AG04449 (cell line): ENCODE data around the gene ANG.

Experiments used
- CTCF ChIA-PET: fragments of 350-600 bp; formaldehyde crosslinking; extraction: SDS; loops from one replicate; lab custom pipeline; 2021; ENCODE audit warnings: antibody characterized with exemption; lab: Yijun Ruan, JAX
- POLR2A ChIA-PET: fragments of 400-600, 350-600 bp; formaldehyde crosslinking; extraction: SDS; loops from one replicate; lab custom pipeline; 2020; ENCODE audit warnings: antibody characterized with exemption, inconsistent platforms; lab: Yijun Ruan, JAX
- DNase-seq: peaks from one replicate; pipeline ENCODE4 v3.0.0-alpha.2; 2010; ENCODE audit warnings: low read depth, low spot score
- H3K4me3 ChIP-seq: 2 replicates; pipeline ENCODE4 v1.5.1; 2011; ENCODE audit warnings: low read depth, mild to moderate bottlenecking, control low read depth, low read length
- TF ChIP-seq, protein P1 (sequence below): IDR thresholded peaks from one replicate; pipeline ENCODE4 v1.5.1; 2011; ENCODE audit warnings: mild to moderate bottlenecking, moderate library complexity, low read length, control low read depth, inconsistent platforms; ENCODE audit not compliant: insufficient read depth; ENCODE audit errors: missing control alignments

Gene ANG

DNA sequence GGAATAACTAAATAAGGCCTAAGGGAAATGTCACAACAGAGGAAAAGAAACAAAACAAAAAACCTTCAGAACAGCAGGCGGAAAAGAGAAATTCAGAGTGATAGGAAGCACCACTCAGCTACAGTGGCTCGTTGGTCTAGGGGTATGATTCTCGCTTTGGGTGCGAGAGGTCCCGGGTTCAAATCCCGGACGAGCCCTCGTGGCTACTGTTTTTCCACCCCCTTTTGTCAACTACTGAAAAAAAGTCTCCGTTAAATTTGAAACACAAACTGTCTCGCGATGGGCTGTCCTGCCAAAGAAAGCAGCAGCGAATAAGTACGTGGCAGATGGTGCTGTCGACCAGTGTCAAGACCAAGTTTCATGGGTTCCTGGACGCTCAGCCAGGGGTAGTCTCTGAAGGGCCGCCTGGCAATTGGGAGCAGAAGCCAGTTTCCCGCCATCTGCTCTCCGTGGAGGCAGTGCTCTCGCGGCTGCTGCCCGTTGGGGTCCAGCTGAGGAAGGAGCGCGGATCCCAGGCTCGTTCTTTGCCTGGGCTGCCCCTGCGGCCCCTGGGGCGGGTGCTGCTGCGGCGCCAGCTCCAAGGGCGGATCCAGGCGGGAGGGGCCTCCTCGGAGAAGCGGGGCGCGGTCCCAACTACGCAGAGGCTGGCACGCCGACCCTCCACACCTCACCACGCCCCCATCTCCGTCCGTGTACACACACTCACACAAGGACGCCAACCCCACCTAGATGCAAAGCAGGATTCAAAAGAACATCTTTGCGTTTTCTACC is 4.5 kb upstream of the ANG start, which contains the start of gene RNASE4:
Gene RNASE4 (plus strand): TSS at position 670 of the 771 bp plus-strand sequence. CDS start 14,812 bp downstream, outside the sequence.
- no peak for DNase-seq
- TF ChIP-seq, protein P1, sequence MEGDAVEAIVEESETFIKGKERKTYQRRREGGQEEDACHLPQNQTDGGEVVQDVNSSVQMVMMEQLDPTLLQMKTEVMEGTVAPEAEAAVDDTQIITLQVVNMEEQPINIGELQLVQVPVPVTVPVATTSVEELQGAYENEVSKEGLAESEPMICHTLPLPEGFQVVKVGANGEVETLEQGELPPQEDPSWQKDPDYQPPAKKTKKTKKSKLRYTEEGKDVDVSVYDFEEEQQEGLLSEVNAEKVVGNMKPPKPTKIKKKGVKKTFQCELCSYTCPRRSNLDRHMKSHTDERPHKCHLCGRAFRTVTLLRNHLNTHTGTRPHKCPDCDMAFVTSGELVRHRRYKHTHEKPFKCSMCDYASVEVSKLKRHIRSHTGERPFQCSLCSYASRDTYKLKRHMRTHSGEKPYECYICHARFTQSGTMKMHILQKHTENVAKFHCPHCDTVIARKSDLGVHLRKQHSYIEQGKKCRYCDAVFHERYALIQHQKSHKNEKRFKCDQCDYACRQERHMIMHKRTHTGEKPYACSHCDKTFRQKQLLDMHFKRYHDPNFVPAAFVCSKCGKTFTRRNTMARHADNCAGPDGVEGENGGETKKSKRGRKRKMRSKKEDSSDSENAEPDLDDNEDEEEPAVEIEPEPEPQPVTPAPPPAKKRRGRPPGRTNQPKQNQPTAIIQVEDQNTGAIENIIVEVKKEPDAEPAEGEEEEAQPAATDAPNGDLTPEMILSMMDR: no peak
- CTCF ChIA-PET: interaction anchor here (0.9 to 6.6 kb wide), 9 partner anchors 8 to 387 kb away, joined by 3 to 50 read pairs (median 6); no protein-coding TSS in a partner anchor
- POLR2A ChIA-PET: interaction anchor here (0.5 to 2.4 kb wide), 6 partner anchors 71 to 409 kb away, joined by 3 to 17 read pairs (median 4); partner anchors contain the start of genes APEX1, PARP2 and PIP4P1
- H3K4me3 ChIP-seq: peak within 1 kb of the TSS; percentile 96

DNA sequence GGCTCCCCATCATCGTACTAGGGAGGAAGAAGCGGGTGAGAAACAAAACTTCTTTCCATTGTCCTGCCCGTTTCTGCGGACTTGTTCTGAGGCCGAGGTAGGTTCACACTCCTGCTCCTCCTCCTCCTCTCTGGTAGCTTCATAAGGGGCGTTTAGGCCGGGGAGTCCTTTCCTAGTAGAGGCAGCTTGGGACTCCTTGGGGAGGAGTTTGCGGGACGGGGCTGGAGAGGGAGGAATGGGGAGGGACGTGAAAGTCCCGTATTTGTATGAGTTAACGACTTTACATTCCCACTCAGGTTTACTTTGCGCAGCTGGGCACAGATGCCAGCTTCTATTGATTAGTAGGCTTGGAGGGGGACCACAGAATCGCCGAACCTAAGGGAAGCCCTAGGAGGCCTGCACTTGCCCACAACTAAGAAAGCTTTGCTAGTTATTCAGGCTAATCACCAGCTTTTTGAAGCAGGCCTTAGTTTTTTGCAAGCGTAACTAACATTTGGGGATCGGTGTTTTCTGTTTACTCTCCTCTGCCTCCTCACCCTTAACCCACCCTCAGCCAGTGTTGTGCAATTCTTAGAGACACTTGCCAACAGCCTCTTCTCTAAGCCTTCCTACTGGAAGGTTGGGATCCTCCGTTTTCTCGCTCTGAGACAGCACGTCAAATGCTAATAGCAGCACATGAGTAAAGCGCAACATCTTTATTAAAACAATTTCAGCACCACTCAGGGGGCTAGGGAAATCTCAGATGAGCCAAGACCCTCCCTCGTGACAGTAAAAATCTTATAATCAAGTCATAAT is 3.7 kb upstream of the ANG start:
- ChIA-PET CTCF (interaction anchor here (0.9 to 6.6 kb wide), 7 partner anchors 9 to 351 kb away, joined by 3 to 50 read pairs (median 12); no protein-coding TSS in a partner anchor), POLR2A (interaction anchor here (0.9 to 2.4 kb wide), 3 partner anchors 72 to 342 kb away, joined by 3 to 17 read pairs (median 9); partner anchors contain the start of genes PARP2 and PIP4P1)
- peak overlapping the region; percentile 96 for H3K4me3 ChIP-seq
- DNase-seq: no peak
- TF ChIP-seq, protein P1: no peak

DNA sequence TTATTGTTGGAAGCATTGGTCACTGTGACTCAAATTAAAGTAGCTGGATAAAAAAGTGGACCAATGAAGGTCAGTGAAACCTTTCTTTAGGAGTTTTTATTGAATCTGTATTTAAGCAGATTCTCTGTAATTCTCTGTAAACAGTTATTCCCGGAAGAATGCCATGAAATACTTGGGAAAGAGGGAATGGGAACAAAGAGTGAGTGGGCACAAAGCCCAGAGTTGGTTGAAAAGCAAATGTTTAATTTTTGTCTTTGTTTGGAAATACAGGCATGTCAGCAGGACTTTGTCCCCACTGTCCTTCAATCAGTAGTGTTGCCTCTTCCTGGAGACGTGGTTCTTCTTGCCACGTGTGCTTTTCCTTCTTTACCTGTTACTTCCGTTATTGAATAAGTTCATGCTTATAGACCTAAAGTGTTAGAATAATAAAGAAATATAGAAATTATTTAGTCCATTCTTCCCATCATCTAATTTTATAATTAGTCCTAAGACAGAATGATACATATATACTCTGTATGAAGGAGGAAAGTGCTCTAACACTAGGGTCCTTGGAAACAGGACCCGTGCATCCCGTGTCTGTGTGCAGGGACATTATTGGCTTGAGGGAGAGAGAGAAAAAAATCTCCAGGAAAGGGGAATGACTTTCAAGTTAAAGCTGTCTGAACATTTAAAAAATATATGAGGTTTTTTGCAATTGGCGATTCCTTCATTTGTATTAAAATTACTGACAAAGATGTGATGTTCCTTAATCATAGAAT is 2.0 kb upstream of the ANG start:
- CTCF ChIA-PET: interaction anchor here (1.0 to 4.2 kb wide), 4 partner anchors 9 to 284 kb away, joined by 3 to 18 read pairs (median 3); no protein-coding TSS in a partner anchor

GRCh38 chr14:20687362-20688166 is 1.0 kb upstream of the ANG start:
- ChIA-PET CTCF (interaction anchor here (1.0 to 7.9 kb wide), 5 partner anchors 78 to 360 kb away, joined by 3 to 62 read pairs (median 4); no protein-coding TSS in a partner anchor), POLR2A (no interaction called here)
- H3K4me3 ChIP-seq: no peak overlapping the region
- TF ChIP-seq, protein P1: no peak
- no peak for DNase-seq

More for the DNA sequence above, 2.0 kb upstream of the ANG start:
- TF ChIP-seq, protein P1: no peak
- POLR2A ChIA-PET: no interaction called here
- no peak for DNase-seq
- no peak overlapping the region for H3K4me3 ChIP-seq
